ENCODE data around the gene TRA2A. TPM values are rescaled to one million over a fixed set of nuclear protein-coding genes. Genes with fewer than 3 reads are reported as not detected.

TRA2A gene
- total and polyA plus RNA-seq, 2 of the 13 experiments (the other 11 are each of a cell fraction or from before 2014, with no cell fraction given), result 39.1 to 41.6 TPM

DNA sequence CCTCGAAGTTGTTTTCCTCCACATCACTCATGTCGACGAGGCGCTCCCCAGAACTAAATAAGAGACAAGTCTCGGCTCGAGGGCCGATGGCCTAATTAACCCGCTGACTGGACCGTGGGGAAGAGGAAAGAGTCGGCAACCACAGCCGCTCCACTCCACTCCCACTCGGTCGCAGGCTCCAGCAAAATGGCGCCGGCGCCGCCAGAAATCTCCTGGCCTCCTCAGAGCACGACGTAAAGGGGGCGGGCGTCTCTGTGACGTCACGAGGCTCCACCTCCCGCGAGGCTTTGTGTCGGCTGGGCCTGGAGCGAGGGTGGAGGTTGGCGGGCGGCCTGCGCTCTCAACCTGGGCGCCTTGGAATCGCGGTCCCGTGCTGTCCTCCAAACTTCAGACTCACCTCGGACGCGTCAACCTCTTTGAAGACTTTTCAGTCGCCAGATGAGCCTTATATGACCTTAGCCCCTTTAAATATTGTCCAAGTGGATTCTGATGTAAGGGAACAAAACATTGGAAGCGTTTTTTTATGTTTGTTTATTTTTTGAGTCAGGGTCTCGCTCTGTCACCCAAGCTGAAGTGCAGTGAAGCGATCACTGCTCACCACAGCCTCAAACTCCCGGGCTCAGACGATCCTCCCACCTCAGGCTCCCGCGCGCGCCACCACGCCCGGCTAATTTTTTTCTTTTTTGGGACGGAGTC lies at the start of gene TRA2A (continued):
- TF ChIP-seq, protein P1, sequence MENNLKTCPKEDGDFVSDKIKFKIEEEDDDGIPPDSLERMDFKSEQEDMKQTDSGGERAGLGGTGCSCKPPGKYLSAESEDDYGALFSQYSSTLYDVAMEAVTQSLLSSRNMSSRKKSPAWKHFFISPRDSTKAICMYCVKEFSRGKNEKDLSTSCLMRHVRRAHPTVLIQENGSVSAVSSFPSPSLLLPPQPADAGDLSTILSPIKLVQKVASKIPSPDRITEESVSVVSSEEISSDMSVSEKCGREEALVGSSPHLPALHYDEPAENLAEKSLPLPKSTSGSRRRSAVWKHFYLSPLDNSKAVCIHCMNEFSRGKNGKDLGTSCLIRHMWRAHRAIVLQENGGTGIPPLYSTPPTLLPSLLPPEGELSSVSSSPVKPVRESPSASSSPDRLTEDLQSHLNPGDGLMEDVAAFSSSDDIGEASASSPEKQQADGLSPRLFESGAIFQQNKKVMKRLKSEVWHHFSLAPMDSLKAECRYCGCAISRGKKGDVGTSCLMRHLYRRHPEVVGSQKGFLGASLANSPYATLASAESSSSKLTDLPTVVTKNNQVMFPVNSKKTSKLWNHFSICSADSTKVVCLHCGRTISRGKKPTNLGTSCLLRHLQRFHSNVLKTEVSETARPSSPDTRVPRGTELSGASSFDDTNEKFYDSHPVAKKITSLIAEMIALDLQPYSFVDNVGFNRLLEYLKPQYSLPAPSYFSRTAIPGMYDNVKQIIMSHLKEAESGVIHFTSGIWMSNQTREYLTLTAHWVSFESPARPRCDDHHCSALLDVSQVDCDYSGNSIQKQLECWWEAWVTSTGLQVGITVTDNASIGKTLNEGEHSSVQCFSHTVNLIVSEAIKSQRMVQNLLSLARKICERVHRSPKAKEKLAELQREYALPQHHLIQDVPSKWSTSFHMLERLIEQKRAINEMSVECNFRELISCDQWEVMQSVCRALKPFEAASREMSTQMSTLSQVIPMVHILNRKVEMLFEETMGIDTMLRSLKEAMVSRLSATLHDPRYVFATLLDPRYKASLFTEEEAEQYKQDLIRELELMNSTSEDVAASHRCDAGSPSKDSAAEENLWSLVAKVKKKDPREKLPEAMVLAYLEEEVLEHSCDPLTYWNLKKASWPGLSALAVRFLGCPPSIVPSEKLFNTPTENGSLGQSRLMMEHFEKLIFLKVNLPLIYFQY (CRISPR knock-in tag; IDR thresholded peaks at IDR 0.05; ENCODE audit: borderline replicate concordance), result peak; percentile 29; the same call in 1 of the 2 replicates
- TF ChIP-seq NR2C2 (CRISPR knock-in tag; IDR thresholded peaks at IDR 0.05; ENCODE audit: borderline replicate concordance) (no peak), REL (CRISPR knock-in tag; conservative IDR thresholded peaks at IDR 0.05) (peak; percentile 73; the same call in 1 of the 2 replicates), ZNF737 (CRISPR knock-in tag; IDR thresholded peaks at IDR 0.05; ENCODE audit: borderline replicate concordance) (0 out of 2 replicates have a peak, but pooled peaks have one; percentile 6), ADNP (CRISPR knock-in tag; IDR thresholded peaks at IDR 0.05) (no peak), CAMTA2 (CRISPR knock-in tag; IDR thresholded peaks at IDR 0.05; ENCODE audit: borderline replicate concordance) (peak; percentile 88), THAP11 (CRISPR knock-in tag; IDR thresholded peaks at IDR 0.05) (peak; percentile 76), ZNF367 (CRISPR knock-in tag; IDR thresholded peaks at IDR 0.05; ENCODE audit: borderline replicate concordance) (no peak; the same call in 1 of the 2 replicates), KDM5A (IDR thresholded peaks at IDR 0.05; ENCODE audit: borderline replicate concordance, low read length) (no peak; the same call in 1 of the 2 replicates), TFAP4 (IDR thresholded peaks at IDR 0.05; ENCODE audit: borderline replicate concordance, low read depth) (peak; percentile 41; the same call in 1 of the 2 replicates), KLF15 (CRISPR knock-in tag; IDR thresholded peaks at IDR 0.05; ENCODE audit: borderline replicate concordance) (peak; percentile 62; the same call in 1 of the 2 replicates), ZNF788 (CRISPR knock-in tag; IDR thresholded peaks at IDR 0.05; ENCODE audit: borderline replicate concordance) (peak; percentile 61; the same call in 1 of the 2 replicates), SMARCC2 (IDR thresholded peaks at IDR 0.05) (no peak), MXD3 (CRISPR knock-in tag; IDR thresholded peaks at IDR 0.05) (0 out of 2 replicates have a peak, but pooled peaks have one; percentile 35), EED (CRISPR knock-in tag; IDR thresholded peaks at IDR 0.05) (no peak), ZNF660 (CRISPR knock-in tag; IDR thresholded peaks at IDR 0.05; ENCODE audit: borderline replicate concordance, low read depth) (no peak), KAT7 (CRISPR knock-in tag; IDR thresholded peaks at IDR 0.05; ENCODE audit: borderline replicate concordance) (no peak; the same call in 1 of the 2 replicates), MED13 (CRISPR knock-in tag; IDR thresholded peaks at IDR 0.05) (peak; percentile 77; the same call in 1 of the 2 replicates), MYNN (CRISPR knock-in tag; IDR thresholded peaks at IDR 0.05; ENCODE audit: low read depth) (no peak), RELA (CRISPR knock-in tag; IDR thresholded peaks at IDR 0.05) (no peak), DBP (CRISPR knock-in tag; IDR thresholded peaks at IDR 0.05; ENCODE audit: not compliant biosample characterization) (peak; percentile 90)

Measured in HepG2 (cell line).